Mesothelial cell of epicardium (in vitro differentiated cells): ENCODE measurements around the gene LRRFIP2. TPM values are rescaled to one million over a fixed set of nuclear protein-coding genes. Genes with fewer than 3 reads are reported as not detected.

Source experiments
- DNase-seq, 2 experiments: peaks; one replicate each; pipeline ENCODE4 v3.0.0; 2021; ENCODE audit warnings: low spot score in 2 of 2; ENCODE audit not compliant: unreplicated experiment in 2 of 2
- H3K27ac Mint-ChIP-seq: 2 replicates; pipeline ENCODE4 v1.8.0; 2021; ENCODE audit warnings: mixed read lengths
- H3K27me3 Mint-ChIP-seq: 2 replicates; pipeline ENCODE4 v1.8.0; 2021; ENCODE audit warnings: low read depth, mixed read lengths
- H3K36me3 Mint-ChIP-seq: 2 replicates; pipeline ENCODE4 v1.8.0; 2021; ENCODE audit warnings: mixed read lengths
- H3K4me1 Mint-ChIP-seq: 2 replicates; pipeline ENCODE4 v1.8.0; 2021; ENCODE audit warnings: mixed read lengths
- H3K4me3 Mint-ChIP-seq: 2 replicates; pipeline ENCODE4 v1.8.0; 2021; ENCODE audit warnings: mild to moderate bottlenecking, moderate library complexity, mixed read lengths
- H3K9me3 Mint-ChIP-seq: 2 replicates; pipeline ENCODE4 v1.8.0; 2021; ENCODE audit warnings: mixed read lengths
- total RNA-seq: library from RNA; stranded (reverse); gene quantifications from 3 replicates; pipeline ENCODE4 v1.2.1, GENCODE V29; 2021
- TF ChIP-seq, protein P1 (sequence below): fragments of 200-600 bp; sonication (generic); IDR thresholded peaks from one replicate; pipeline ENCODE4 v1.5.0; 2021; ENCODE audit warnings: antibody characterized with exemption; ENCODE audit not compliant: unreplicated experiment

The LRRFIP2 gene
- total RNA-seq, 1 donor from 2014 or later, result 41.7 TPM

DNA sequence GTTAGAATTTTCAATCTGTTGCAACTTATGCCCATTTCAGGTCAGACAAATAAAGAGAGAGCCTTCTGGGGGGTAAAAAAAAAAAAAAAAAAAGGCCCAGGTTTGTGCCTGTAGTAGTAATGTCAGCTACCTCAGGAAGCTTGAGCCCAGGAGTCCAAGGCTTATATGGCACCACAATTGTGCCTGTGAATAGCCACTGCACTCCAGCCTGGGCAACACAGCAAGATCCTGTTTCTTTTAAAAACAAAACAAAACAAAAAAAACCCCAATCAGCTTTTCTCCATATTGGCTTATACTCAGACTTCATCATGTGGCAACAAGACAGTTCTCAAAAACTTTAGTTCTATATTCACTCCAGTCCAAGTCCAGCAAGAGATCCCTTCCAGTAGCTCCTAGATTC, 8.4 kb upstream of the LRRFIP2 start:
- Mint-ChIP-seq H3K27ac (no peak overlapping the region), H3K9me3 (no peaks in the 10 kb centered on the region), H3K4me3 (no peak overlapping the region), H3K27me3 (peaks cover 2% of the 10 kb centered on the region), H3K4me1 (peaks cover 13% of the 10 kb centered on the region), H3K36me3 (no peaks in the 10 kb centered on the region)
- TF ChIP-seq, protein P1, sequence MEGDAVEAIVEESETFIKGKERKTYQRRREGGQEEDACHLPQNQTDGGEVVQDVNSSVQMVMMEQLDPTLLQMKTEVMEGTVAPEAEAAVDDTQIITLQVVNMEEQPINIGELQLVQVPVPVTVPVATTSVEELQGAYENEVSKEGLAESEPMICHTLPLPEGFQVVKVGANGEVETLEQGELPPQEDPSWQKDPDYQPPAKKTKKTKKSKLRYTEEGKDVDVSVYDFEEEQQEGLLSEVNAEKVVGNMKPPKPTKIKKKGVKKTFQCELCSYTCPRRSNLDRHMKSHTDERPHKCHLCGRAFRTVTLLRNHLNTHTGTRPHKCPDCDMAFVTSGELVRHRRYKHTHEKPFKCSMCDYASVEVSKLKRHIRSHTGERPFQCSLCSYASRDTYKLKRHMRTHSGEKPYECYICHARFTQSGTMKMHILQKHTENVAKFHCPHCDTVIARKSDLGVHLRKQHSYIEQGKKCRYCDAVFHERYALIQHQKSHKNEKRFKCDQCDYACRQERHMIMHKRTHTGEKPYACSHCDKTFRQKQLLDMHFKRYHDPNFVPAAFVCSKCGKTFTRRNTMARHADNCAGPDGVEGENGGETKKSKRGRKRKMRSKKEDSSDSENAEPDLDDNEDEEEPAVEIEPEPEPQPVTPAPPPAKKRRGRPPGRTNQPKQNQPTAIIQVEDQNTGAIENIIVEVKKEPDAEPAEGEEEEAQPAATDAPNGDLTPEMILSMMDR, result no peak
- DNase-seq, result no peak

GRCh38 chr3:37181756-37182155, 7.4 kb upstream of the LRRFIP2 start:
- Mint-ChIP-seq H3K36me3 (no peaks in the 10 kb centered on the region), H3K27ac (no peak overlapping the region), H3K27me3 (peaks cover 2% of the 10 kb centered on the region), H3K4me3 (no peak overlapping the region), H3K4me1 (peaks cover 24% of the 10 kb centered on the region), H3K9me3 (no peaks in the 10 kb centered on the region)
- DNase-seq, result no peak
- TF ChIP-seq, protein P1, result no peak

DNA sequence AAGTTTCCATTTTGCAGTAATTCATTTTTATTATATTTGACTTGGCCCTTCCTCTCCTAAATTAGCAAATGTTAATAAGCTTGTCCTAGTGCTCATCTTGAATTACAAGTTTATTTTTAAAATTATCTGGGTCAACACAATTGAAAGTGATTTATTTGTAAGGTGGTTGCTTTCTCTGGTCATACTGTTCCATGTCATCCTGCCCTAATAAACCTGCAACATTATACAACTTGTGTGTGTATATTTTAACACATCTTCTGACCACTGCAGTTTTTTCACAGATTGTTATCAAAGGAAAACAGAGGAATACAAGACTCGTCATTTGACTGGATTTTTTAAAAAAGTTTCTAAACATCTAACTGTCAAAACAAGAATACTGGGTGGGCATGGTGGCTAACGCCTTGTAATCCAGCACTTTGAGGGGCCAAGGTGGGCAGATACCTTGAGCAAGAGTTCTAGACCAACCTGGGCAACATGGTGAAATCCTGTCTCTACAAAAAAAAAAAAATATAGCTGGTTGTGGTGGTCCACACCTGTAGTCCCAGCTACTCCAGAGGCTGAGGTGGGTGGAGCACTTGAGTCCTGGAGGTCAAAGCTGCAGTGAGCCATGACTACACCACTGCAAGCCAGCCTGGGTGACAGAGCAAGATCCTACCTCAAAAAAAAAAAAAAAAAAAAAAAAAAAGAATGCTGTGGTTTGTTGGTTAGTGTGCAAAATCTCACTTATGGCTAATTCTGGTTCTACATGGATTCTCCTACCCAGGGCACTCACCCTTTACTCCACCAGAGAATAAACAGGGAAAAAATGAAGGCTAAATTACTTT, 5.0 kb upstream of the LRRFIP2 start:
- DNase-seq, result no peak
- no peaks in the 10 kb centered on the region for H3K27me3 Mint-ChIP-seq
- H3K9me3 Mint-ChIP-seq, result no peaks in the 10 kb centered on the region
- no peaks in the 10 kb centered on the region for H3K36me3 Mint-ChIP-seq
- peaks cover 35% of the 10 kb centered on the region for H3K4me1 Mint-ChIP-seq
- no peak overlapping the region for H3K27ac Mint-ChIP-seq
- H3K4me3 Mint-ChIP-seq, result no peak overlapping the region
- TF ChIP-seq, protein P1, result no peak

DNA sequence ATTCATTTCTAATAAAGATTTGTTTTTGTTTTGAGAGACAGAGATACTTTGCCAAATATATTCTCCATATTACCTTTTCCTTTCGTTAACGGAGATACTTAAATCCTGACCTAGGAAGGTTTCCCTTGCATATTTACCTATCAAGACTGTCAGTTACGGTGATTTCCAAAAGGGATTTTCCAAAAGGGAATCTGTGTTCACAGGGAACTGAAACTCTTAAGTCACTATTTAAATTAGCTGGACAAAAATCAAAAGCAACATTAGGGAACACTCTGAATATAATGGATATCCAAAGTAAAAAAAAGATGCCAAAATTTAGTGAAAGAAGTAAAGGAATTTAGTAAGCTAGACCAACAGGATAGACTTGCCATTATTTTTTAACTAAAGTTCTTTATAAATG, 576 bp downstream of the LRRFIP2 start:
- Mint-ChIP-seq H3K27me3 (no peaks in the 10 kb centered on the region), H3K9me3 (no peaks in the 10 kb centered on the region), H3K27ac (peak overlapping the region; percentile 19), H3K4me3 (peak overlapping the region; percentile 92), H3K4me1 (peaks cover 53% of the 10 kb centered on the region), H3K36me3 (no peaks in the 10 kb centered on the region)
- no peak for DNase-seq
- TF ChIP-seq, protein P1, result no peak

DNA sequence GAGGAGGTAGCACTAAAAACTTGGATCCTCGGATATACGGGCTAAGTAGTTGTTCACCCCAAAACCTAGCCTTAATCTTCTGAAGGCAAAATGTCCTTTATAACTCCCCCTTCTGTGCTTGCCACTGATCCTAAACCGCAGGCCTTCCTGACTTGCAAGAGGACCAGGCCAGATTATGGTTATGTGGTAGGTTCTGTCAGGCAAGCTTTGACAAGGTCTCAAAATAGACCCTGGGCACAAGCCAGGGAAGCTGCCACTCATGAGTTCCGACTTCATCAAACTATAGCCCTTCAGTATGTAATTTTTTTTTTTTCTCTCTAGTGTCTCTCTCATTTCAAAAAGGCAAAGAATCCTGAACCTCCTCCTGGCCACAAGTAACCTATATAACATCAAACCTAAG, 3.2 kb downstream of the LRRFIP2 start:
- H3K27ac Mint-ChIP-seq, result peak overlapping the region; percentile 25
- H3K9me3 Mint-ChIP-seq, result no peaks in the 10 kb centered on the region

More for the DNA sequence above, 3.2 kb downstream of the LRRFIP2 start:
- no peaks in the 10 kb centered on the region for H3K27me3 Mint-ChIP-seq
- DNase-seq, result no peak
- no peaks in the 10 kb centered on the region for H3K36me3 Mint-ChIP-seq
- TF ChIP-seq, protein P1, result no peak
- peaks cover 39% of the 10 kb centered on the region for H3K4me1 Mint-ChIP-seq
- no peak overlapping the region for H3K4me3 Mint-ChIP-seq
